Measurements from ENCODE around the gene PAPSS1.
"Not testable (repeated sequence)": the region's sequence is repeated elsewhere in the genome, so short reads cannot be mapped to it uniquely, and the experiment has no call there.

The PAPSS1 gene

DNA sequence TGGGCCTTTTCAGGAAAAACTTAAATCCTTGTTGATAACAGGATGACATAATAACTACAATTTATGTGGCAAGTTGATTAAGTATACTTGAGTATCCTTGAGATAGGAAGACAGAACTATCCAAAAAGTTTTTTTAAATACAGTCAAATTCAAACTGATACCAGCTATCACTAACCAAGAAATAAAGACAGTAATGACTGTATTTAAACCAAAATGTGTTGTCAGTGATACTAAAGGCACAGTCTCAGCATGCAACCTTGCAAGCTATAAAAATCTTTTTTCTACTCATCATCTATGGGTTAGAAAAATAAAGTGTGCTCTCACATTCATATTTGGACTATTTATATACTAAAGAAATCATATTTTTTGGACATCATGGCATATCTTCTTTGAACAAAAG is 64.7 kb downstream of the PAPSS1 start:
- Histone ChIP-seq H3K27me3 (ENCODE audit: insufficient read depth, poor library complexity, severe bottlenecking) (no peaks in the 10 kb centered on the region), H3K27ac (replicated peaks) (no peak overlapping the region), H3K4me3 (replicated peaks; ENCODE audit: insufficient read depth, low read length) (no peak overlapping the region)
- no peak for DNase-seq (ENCODE audit: low read depth in 1 of 2, low spot score in 1 of 2)
- TF ChIP-seq, protein P1, sequence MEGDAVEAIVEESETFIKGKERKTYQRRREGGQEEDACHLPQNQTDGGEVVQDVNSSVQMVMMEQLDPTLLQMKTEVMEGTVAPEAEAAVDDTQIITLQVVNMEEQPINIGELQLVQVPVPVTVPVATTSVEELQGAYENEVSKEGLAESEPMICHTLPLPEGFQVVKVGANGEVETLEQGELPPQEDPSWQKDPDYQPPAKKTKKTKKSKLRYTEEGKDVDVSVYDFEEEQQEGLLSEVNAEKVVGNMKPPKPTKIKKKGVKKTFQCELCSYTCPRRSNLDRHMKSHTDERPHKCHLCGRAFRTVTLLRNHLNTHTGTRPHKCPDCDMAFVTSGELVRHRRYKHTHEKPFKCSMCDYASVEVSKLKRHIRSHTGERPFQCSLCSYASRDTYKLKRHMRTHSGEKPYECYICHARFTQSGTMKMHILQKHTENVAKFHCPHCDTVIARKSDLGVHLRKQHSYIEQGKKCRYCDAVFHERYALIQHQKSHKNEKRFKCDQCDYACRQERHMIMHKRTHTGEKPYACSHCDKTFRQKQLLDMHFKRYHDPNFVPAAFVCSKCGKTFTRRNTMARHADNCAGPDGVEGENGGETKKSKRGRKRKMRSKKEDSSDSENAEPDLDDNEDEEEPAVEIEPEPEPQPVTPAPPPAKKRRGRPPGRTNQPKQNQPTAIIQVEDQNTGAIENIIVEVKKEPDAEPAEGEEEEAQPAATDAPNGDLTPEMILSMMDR (IDR thresholded peaks at IDR 0.05; ENCODE audit: insufficient read depth, low read length), result no peak
- TF ChIP-seq, protein P2, sequence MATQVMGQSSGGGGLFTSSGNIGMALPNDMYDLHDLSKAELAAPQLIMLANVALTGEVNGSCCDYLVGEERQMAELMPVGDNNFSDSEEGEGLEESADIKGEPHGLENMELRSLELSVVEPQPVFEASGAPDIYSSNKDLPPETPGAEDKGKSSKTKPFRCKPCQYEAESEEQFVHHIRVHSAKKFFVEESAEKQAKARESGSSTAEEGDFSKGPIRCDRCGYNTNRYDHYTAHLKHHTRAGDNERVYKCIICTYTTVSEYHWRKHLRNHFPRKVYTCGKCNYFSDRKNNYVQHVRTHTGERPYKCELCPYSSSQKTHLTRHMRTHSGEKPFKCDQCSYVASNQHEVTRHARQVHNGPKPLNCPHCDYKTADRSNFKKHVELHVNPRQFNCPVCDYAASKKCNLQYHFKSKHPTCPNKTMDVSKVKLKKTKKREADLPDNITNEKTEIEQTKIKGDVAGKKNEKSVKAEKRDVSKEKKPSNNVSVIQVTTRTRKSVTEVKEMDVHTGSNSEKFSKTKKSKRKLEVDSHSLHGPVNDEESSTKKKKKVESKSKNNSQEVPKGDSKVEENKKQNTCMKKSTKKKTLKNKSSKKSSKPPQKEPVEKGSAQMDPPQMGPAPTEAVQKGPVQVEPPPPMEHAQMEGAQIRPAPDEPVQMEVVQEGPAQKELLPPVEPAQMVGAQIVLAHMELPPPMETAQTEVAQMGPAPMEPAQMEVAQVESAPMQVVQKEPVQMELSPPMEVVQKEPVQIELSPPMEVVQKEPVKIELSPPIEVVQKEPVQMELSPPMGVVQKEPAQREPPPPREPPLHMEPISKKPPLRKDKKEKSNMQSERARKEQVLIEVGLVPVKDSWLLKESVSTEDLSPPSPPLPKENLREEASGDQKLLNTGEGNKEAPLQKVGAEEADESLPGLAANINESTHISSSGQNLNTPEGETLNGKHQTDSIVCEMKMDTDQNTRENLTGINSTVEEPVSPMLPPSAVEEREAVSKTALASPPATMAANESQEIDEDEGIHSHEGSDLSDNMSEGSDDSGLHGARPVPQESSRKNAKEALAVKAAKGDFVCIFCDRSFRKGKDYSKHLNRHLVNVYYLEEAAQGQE (IDR thresholded peaks at IDR 0.05; ENCODE audit: insufficient replicate concordance, low read depth), result no peak
- TF ChIP-seq SPI1 (IDR thresholded peaks at IDR 0.05; ENCODE audit: borderline replicate concordance, low read depth), result no peak

DNA sequence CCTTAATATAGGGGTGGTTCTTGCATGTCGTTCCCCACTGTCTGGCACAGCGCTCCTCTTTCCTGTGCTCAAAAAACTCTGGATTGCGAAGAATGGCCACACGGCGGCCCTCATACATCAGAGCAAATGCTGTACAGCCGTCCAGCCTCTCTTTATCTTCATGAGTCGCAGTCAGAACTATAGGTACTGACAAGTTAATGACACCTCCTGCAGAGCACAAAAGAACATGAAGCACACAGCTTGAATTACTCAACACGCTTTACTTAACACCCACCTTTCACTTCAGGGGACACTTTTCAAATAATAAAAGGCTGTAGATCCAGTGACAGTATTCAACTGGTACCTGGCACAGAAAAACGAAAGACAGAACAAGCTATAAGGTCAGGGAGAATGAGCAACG is 65.3 kb downstream of the PAPSS1 start:
- no peak for TF ChIP-seq POLR2AphosphoS5 (IDR thresholded peaks at IDR 0.05; ENCODE audit: low read depth)
- no peak for TF ChIP-seq SPI1 (IDR thresholded peaks at IDR 0.05; ENCODE audit: borderline replicate concordance, low read depth)
- no peak for TF ChIP-seq GABPA (IDR thresholded peaks at IDR 0.05; ENCODE audit: low read depth)
- TF ChIP-seq, protein P2 (IDR thresholded peaks at IDR 0.05; ENCODE audit: insufficient replicate concordance, low read depth), result no peak
- TF ChIP-seq, protein P1 (IDR thresholded peaks at IDR 0.05; ENCODE audit: insufficient read depth, low read length), result no peak
- no peak for DNase-seq (ENCODE audit: low read depth in 1 of 2, low spot score in 1 of 2)
- H3K27me3 ChIP-seq (ENCODE audit: insufficient read depth, poor library complexity, severe bottlenecking), result no peaks in the 10 kb centered on the region
- H3K27ac ChIP-seq (replicated peaks), result no peak overlapping the region
- no peak overlapping the region for H3K4me3 ChIP-seq (replicated peaks; ENCODE audit: insufficient read depth, low read length)

DNA sequence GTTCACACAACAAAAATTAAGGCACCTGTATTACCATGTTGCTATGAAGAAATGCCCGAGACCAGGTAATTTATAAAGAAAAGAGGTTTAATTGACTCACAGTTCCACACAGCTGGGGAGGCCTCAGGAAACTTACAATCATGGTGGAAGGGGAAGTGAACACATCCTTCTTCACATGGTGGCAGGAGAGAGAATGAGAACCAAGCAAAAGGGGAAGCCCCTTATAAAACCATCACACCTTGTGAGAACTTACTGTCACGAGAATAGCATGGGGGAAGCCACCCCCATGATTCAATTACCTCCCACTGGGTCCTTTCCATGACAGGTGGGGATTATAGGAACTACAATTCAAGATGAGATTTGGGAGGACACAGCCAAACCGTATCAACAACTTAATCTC is 68.6 kb downstream of the PAPSS1 start:
- H3K4me3 ChIP-seq (replicated peaks; ENCODE audit: insufficient read depth, low read length); H3K27ac ChIP-seq (replicated peaks); H3K27me3 ChIP-seq (ENCODE audit: insufficient read depth, poor library complexity, severe bottlenecking): not testable (repeated sequence)
- DNase-seq (ENCODE audit: low read depth in 1 of 2, low spot score in 1 of 2), result peak; percentile 7 to 22
- TF ChIP-seq SPI1 (IDR thresholded peaks at IDR 0.05; ENCODE audit: borderline replicate concordance, low read depth), result peak; percentile 83

DNA sequence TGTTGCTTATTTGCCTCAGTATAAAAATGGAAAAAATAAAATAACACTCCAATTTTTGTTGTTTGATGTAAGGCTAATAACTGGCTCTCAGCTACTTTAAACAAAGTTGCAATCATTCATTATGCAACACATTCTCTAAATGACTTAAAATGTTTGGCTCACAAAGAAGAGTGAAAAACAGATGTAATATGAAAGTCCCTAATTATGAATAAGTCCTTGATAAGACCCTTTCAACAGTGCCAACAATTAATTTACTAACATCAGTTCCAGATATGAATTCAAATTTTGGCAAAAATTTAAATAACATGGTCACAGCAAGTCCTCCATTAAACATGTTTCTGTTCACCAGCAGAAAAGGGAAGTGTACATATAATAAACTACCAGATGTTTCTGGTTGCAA is 69.8 kb downstream of the PAPSS1 start:
- no peak overlapping the region for H3K4me3 ChIP-seq (replicated peaks; ENCODE audit: insufficient read depth, low read length)
- TF ChIP-seq, protein P1 (IDR thresholded peaks at IDR 0.05; ENCODE audit: insufficient read depth, low read length), result no peak
- TF ChIP-seq SPI1 (IDR thresholded peaks at IDR 0.05; ENCODE audit: borderline replicate concordance, low read depth) (peak; percentile 72), GABPA (IDR thresholded peaks at IDR 0.05; ENCODE audit: low read depth) (no peak), POLR2AphosphoS5 (IDR thresholded peaks at IDR 0.05; ENCODE audit: low read depth) (no peak)
- TF ChIP-seq, protein P2 (IDR thresholded peaks at IDR 0.05; ENCODE audit: insufficient replicate concordance, low read depth), result no peak
- peak overlapping the region; percentile 20; the same call in 1 of the 2 replicates for H3K27ac ChIP-seq (replicated peaks)
- H3K27me3 ChIP-seq (ENCODE audit: insufficient read depth, poor library complexity, severe bottlenecking), result no peaks in the 10 kb centered on the region
- no peak for DNase-seq (ENCODE audit: low read depth in 1 of 2, low spot score in 1 of 2)
